Prostate gland (tissue), 2 donors: ENCODE results near the gene DNASE1. TPM values are rescaled to one million over a fixed set of nuclear protein-coding genes. Genes with fewer than 3 reads are reported as not detected.

Experiments used
- DNase-seq: peaks from one replicate; pipeline ENCODE4 v3.0.0-alpha.2; 2019; ENCODE audit warnings: low spot score
- H3K27ac ChIP-seq, 2 donors: fragments of 200-600 bp; sonication (generic); 2 replicates each; pipeline ENCODE4 v1.5.1; 2017 to 2019
- H3K27me3 ChIP-seq: fragments of 200-600 bp; sonication (generic); replicated peaks from 2 replicates; pipeline ENCODE4 v1.5.1; 2019; ENCODE audit not compliant: insufficient read depth
- H3K36me3 ChIP-seq, 2 donors: fragments of 200-600 bp; sonication (generic); 1 replicate in 1 of 2; 2 replicates in 1 of 2; pipeline versions ENCODE4 v1.5.1 to v1.8.1; 2017 to 2019
- H3K4me1 ChIP-seq: fragments of 200-600 bp; sonication (generic); replicated peaks from 2 replicates; pipeline ENCODE4 v1.5.1; 2019
- H3K4me3 ChIP-seq, 2 donors: fragments of 200-600 bp; sonication (generic); 2 replicates each; pipeline ENCODE4 v1.5.1; 2017 to 2019
- H3K9me3 ChIP-seq: fragments of 200-600 bp; sonication (generic); 2 replicates; pipeline ENCODE4 v1.5.1; 2017
- POLR2A ChIP-seq: fragments of 450-650 bp; IDR thresholded peaks from one replicate; pipeline ENCODE4 v1.6.1; 2016; ENCODE audit warnings: antibody characterized with exemption, mild to moderate bottlenecking
- POLR2AphosphoS5 ChIP-seq: sonication (generic); formaldehyde crosslinking; IDR thresholded peaks from one replicate; pipeline ENCODE4 v1.6.1; 2017; ENCODE audit warnings: antibody characterized with exemption
- WGBS: methylation state at CpG from one replicate; pipeline ENCODE4 v1.1.5; 2018; 5-methylcytosine and 5-hydroxymethylcytosine counted together
- intact Hi-C: fragments of 100-400 bp; cut with DNase I; formaldehyde crosslinking; loops from one replicate; pipeline ENCODE4 v1.14.2; 2022
- total RNA-seq, 2 donors: library from RNA; depleted of rRNA; stranded (reverse); fragments of >200 nt; gene quantifications; one replicate each; pipeline ENCODE4 v1.1.0, GENCODE V29; 2016
- TF ChIP-seq, protein P1 (sequence below), 4 experiments: fragments of 200-600 bp in 2 of 4; fragments of 450-650 bp in 2 of 4; sonication (generic) in 2 of 4; IDR thresholded peaks; 1 replicate in 3 of 4; 2 replicates in 1 of 4; pipeline ENCODE4 v1.5.1; 2016 to 2019; ENCODE audit warnings: antibody characterized with exemption in 4 of 4, mild to moderate bottlenecking in 2 of 4, moderate library complexity in 2 of 4

DNASE1 gene
- total RNA-seq, 2 donors from 2014 or later: 41.9 to 50.6 TPM

GRCh38 chr16:3673676-3674377 lies 19.3 kb downstream of the DNASE1 start:
- no peaks in the 10 kb centered on the region for H3K27me3 ChIP-seq
- no peaks in the 10 kb centered on the region for H3K4me1 ChIP-seq
- H3K9me3 ChIP-seq: no peaks in the 10 kb centered on the region
- TF ChIP-seq, protein P1, sequence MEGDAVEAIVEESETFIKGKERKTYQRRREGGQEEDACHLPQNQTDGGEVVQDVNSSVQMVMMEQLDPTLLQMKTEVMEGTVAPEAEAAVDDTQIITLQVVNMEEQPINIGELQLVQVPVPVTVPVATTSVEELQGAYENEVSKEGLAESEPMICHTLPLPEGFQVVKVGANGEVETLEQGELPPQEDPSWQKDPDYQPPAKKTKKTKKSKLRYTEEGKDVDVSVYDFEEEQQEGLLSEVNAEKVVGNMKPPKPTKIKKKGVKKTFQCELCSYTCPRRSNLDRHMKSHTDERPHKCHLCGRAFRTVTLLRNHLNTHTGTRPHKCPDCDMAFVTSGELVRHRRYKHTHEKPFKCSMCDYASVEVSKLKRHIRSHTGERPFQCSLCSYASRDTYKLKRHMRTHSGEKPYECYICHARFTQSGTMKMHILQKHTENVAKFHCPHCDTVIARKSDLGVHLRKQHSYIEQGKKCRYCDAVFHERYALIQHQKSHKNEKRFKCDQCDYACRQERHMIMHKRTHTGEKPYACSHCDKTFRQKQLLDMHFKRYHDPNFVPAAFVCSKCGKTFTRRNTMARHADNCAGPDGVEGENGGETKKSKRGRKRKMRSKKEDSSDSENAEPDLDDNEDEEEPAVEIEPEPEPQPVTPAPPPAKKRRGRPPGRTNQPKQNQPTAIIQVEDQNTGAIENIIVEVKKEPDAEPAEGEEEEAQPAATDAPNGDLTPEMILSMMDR (IDR thresholded peaks at IDR 0.05): no peak
- no peak for TF ChIP-seq POLR2AphosphoS5
- no peak overlapping the region for H3K4me3 ChIP-seq
- DNase-seq: no peak
- WGBS: 80% methylated on average over 13 of the region's 13 CpGs
- H3K27ac ChIP-seq: no peak overlapping the region
- intact Hi-C loops: no loop called here
- no peaks in the 10 kb centered on the region for H3K36me3 ChIP-seq

- intact Hi-C loops: no loop called here
- H3K27me3 ChIP-seq: no peaks in the 10 kb centered on the region
- TF ChIP-seq POLR2A: no peak
- TF ChIP-seq POLR2AphosphoS5: no peak
- TF ChIP-seq, protein P1 (IDR thresholded peaks at IDR 0.05): no peak
- WGBS: 88% methylated on average over 34 of the region's 34 CpGs
- H3K4me3 ChIP-seq: no peak overlapping the region
- no peak overlapping the region for H3K27ac ChIP-seq
- DNase-seq: no peak
- no peaks in the 10 kb centered on the region for H3K9me3 ChIP-seq
- H3K4me1 ChIP-seq: no peaks in the 10 kb centered on the region
- no peaks in the 10 kb centered on the region for H3K36me3 ChIP-seq
These were observed 20.2 kb downstream of the DNASE1 start for GRCh38 chr16:3674513-3675295.

DNA sequence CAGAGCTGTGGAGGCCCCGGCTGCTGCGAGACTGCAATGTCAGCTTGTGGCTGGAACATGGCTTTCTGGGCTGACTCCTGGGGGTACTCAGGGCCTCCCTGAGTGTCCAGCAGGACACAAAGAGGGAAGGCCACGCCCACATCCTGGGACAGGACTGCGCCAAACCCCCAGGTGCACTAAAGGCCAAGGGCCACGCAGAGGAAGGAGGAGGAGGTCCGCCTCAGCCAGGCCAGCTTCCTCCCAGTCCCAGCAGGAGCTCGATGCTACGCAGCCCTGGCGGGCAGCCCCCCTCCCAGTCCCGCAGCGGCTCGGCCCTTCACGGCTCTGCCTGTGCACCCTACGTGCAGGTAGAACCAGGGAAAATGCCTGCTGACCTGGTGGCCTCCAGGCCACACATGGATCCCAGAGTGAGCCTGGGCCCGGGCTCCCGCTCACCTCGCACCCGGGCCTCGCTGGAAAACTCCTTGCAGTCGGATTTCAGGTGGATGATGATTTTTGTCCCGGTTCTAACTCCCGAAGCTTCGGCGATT lies 21.2 kb downstream of the DNASE1 start:
- no peaks in the 10 kb centered on the region for H3K36me3 ChIP-seq
- no peak overlapping the region for H3K4me3 ChIP-seq
- H3K9me3 ChIP-seq: no peaks in the 10 kb centered on the region
- intact Hi-C loops: no loop called here
- H3K27ac ChIP-seq: no peak overlapping the region
- H3K4me1 ChIP-seq: no peaks in the 10 kb centered on the region
- TF ChIP-seq POLR2AphosphoS5 (no peak), POLR2A (no peak)
- TF ChIP-seq, protein P1 (IDR thresholded peaks at IDR 0.05): no peak
- 90% methylated on average over 21 of the region's 24 CpGs for WGBS
- no peaks in the 10 kb centered on the region for H3K27me3 ChIP-seq
- DNase-seq: no peak

DNA sequence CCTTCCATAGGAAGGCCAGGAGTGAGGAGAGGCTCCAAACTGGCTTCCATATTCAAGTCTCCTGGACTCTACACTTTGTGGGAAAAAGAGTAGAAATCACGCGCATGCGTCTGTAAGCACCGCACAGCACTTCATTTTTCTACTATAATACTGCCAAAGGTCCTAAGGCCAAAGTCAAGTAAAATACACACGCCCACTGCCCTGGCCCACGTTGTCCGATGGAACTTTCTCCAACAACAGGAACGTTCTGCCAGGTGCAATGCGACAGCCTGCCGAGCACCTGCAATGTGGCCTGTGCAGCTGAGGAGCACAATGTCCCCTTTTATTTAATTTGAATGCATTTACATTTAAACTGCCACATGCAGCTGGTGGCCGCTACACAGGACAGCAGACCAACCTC lies 23.5 kb downstream of the DNASE1 start:
- Histone ChIP-seq H3K4me3 (no peak overlapping the region), H3K36me3 (no peaks in the 10 kb centered on the region), H3K9me3 (no peaks in the 10 kb centered on the region), H3K27ac (no peak overlapping the region), H3K27me3 (no peaks in the 10 kb centered on the region), H3K4me1 (no peaks in the 10 kb centered on the region)
- intact Hi-C loops: no loop called here
- WGBS: 87% methylated on average over 11 of the region's 11 CpGs
- no peak for DNase-seq
- TF ChIP-seq POLR2AphosphoS5 (no peak), POLR2A (no peak)
- TF ChIP-seq, protein P1 (IDR thresholded peaks at IDR 0.05): no peak
